Measurements from ENCODE around the gene ERC1. TPM values are rescaled to one million over a fixed set of nuclear protein-coding genes. Genes with fewer than 3 reads are reported as not detected.

The ERC1 gene
- total RNA-seq, 1 experiment from 2014 or later, result 12.3 TPM

- DNase-seq, result no peak
- Histone ChIP-seq H2AFZ (ENCODE audit: low read length) (no peak overlapping the region), H3K9me2 (replicated peaks; ENCODE audit: low read length) (no peaks in the 10 kb centered on the region), H3K36me3 (ENCODE audit: low read depth, low read length) (no peaks in the 10 kb centered on the region), H3K4me2 (ENCODE audit: low read length) (no peak overlapping the region), H3K27ac (ENCODE audit: low read length) (no peak overlapping the region), H4K20me1 (ENCODE audit: low read length) (no peaks in the 10 kb centered on the region), H3F3A (ENCODE audit: low read length, unreplicated experiment) (no peaks in the 10 kb centered on the region), H3K27me3 (ENCODE audit: low read length) (no peaks in the 10 kb centered on the region), H3K4me3 (ENCODE audit: low read length) (no peak overlapping the region), H3K79me2 (ENCODE audit: low read length) (no peaks in the 10 kb centered on the region), H3K4me1 (ENCODE audit: insufficient read depth, low read length) (peaks cover 2% of the 10 kb centered on the region; the same call in 1 of the 2 replicates), H3K9me3 (ENCODE audit: low read length) (no peaks in the 10 kb centered on the region), H3K9ac (ENCODE audit: low read length) (no peak overlapping the region)
- ChIA-PET POLR2A (ENCODE audit: unreplicated experiment) (interaction anchor here (0.5 to 0.7 kb wide), 2 partner anchors 11 to 233 kb away, joined by 3 to 8 read pairs; no protein-coding TSS in a partner anchor), CTCF (no interaction called here)
- no peak for ATAC-seq
- BruUV-seq (replicated peaks), result no TSS peak
- intact Hi-C loops (cut with micrococcal nuclease), result no loop called here
- TF ChIP-seq EZH2 (IDR thresholded peaks at IDR 0.05; ENCODE audit: low read length, unreplicated experiment) (no peak), CTCF (conservative IDR thresholded peaks at IDR 0.05; ENCODE audit: low read depth, low read length) (no peak), EZH2phosphoT487 (IDR thresholded peaks at IDR 0.05; ENCODE audit: borderline replicate concordance, low read length) (no peak)
These were observed 316.8 kb downstream of the ERC1 start for GRCh38 chr12:1307796-1308195.

GRCh38 chr12:1309613-1310012 lies 318.6 kb downstream of the ERC1 start:
- TF ChIP-seq EZH2phosphoT487 (IDR thresholded peaks at IDR 0.05; ENCODE audit: borderline replicate concordance, low read length), result no peak
- no peak for TF ChIP-seq EZH2 (IDR thresholded peaks at IDR 0.05; ENCODE audit: low read length, unreplicated experiment)
- TF ChIP-seq CTCF (conservative IDR thresholded peaks at IDR 0.05; ENCODE audit: low read depth, low read length), result no peak
- CTCF ChIA-PET, result no interaction called here

GRCh38 chr12:1310653-1311052 lies 319.6 kb downstream of the ERC1 start:
- Histone ChIP-seq H3K9ac (ENCODE audit: low read length) (no peak overlapping the region), H2AFZ (ENCODE audit: low read length) (no peak overlapping the region), H3K27ac (ENCODE audit: low read length) (no peak overlapping the region), H3F3A (ENCODE audit: low read length, unreplicated experiment) (no peaks in the 10 kb centered on the region), H3K4me1 (ENCODE audit: insufficient read depth, low read length) (no peaks in the 10 kb centered on the region), H4K20me1 (ENCODE audit: low read length) (no peaks in the 10 kb centered on the region), H3K36me3 (ENCODE audit: low read depth, low read length) (no peaks in the 10 kb centered on the region), H3K27me3 (ENCODE audit: low read length) (no peaks in the 10 kb centered on the region), H3K9me2 (replicated peaks; ENCODE audit: low read length) (no peaks in the 10 kb centered on the region), H3K79me2 (ENCODE audit: low read length) (no peaks in the 10 kb centered on the region), H3K9me3 (ENCODE audit: low read length) (no peaks in the 10 kb centered on the region), H3K4me3 (ENCODE audit: low read length) (no peak overlapping the region), H3K4me2 (ENCODE audit: low read length) (no peak overlapping the region)
- intact Hi-C loops (cut with micrococcal nuclease), result loop anchor here (10.0 kb wide), 3 partner anchors 164 to 234 kb away; no protein-coding TSS in a partner anchor
- CTCF ChIA-PET, result no interaction called here
- TF ChIP-seq EZH2 (IDR thresholded peaks at IDR 0.05; ENCODE audit: low read length, unreplicated experiment) (no peak), EZH2phosphoT487 (IDR thresholded peaks at IDR 0.05; ENCODE audit: borderline replicate concordance, low read length) (no peak), CTCF (conservative IDR thresholded peaks at IDR 0.05; ENCODE audit: low read depth, low read length) (no peak)
- ATAC-seq (no peak), DNase-seq (no peak)
- BruUV-seq (replicated peaks), result no TSS peak
- POLR2A ChIA-PET (ENCODE audit: unreplicated experiment), result no interaction called here

More at GRCh38 chr12:1309613-1310012, 318.6 kb downstream of the ERC1 start:
- Histone ChIP-seq H3K79me2 (ENCODE audit: low read length) (no peaks in the 10 kb centered on the region), H3K4me3 (ENCODE audit: low read length) (no peak overlapping the region), H3K9me2 (replicated peaks; ENCODE audit: low read length) (no peaks in the 10 kb centered on the region), H3F3A (ENCODE audit: low read length, unreplicated experiment) (no peaks in the 10 kb centered on the region), H4K20me1 (ENCODE audit: low read length) (no peaks in the 10 kb centered on the region), H3K9ac (ENCODE audit: low read length) (no peak overlapping the region), H3K27ac (ENCODE audit: low read length) (no peak overlapping the region), H3K27me3 (ENCODE audit: low read length) (no peaks in the 10 kb centered on the region), H3K9me3 (ENCODE audit: low read length) (no peaks in the 10 kb centered on the region), H3K4me1 (ENCODE audit: insufficient read depth, low read length) (no peaks in the 10 kb centered on the region), H3K4me2 (ENCODE audit: low read length) (no peak overlapping the region), H2AFZ (ENCODE audit: low read length) (no peak overlapping the region), H3K36me3 (ENCODE audit: low read depth, low read length) (no peaks in the 10 kb centered on the region)
- ATAC-seq, result no peak
- intact Hi-C loops (cut with micrococcal nuclease), result loop anchor here (10.0 kb wide), 3 partner anchors 165 to 235 kb away; no protein-coding TSS in a partner anchor
- POLR2A ChIA-PET (ENCODE audit: unreplicated experiment), result no interaction called here
- BruUV-seq (replicated peaks), result no TSS peak
- no peak for DNase-seq
